HG02840 (cell line): ENCODE data around the gene DAAM2.

ENCODE experiments used
- ATAC-seq: cut with Tn5 transposase; IDR thresholded peaks from one replicate; pipeline ENCODE4 v1.9.1; 2021; ENCODE audit warnings: mild to moderate bottlenecking, moderate library complexity, moderate number of reproducible peaks; ENCODE audit not compliant: unreplicated experiment, low FRiP score

DAAM2 gene

DNA sequence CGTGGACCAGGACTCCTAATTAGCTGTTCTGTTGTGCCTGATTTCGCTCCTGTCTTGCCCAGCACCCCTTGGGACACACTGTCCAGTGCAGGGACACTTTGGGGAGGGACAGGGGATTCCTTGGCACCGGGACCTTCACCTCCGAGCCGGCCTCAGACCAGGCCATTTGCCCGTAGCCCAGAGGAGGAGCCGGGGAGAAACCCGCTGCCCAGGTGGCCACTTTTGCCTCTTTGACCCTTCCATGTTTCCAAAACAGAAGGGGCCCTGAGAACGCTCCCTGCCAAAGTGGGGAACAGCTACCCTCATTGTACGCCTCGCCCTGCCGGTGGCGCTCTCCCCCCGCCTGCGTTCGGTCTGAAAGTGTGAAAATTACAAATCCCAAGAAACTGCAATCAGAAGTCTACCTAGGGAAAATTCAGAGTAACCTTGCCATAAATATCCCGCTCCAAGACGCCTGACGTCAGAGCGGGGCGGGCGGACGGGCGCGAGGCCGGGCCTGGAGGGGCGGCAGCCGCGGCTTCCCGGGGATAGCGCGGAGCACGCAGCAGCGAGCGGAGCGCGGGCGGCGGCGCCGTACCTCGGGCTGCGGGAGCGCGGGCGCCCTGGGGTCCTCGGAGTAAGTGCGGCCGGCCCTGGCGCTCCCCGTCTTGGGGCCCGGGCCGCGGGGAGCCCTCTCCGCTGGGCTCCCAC, at the start of gene DAAM2:
DAAM2 (plus strand) TSS at position 527 of the 690 bp plus-strand sequence. CDS start 63,927 bp downstream, outside the sequence.
- ATAC-seq: no peak

DNA sequence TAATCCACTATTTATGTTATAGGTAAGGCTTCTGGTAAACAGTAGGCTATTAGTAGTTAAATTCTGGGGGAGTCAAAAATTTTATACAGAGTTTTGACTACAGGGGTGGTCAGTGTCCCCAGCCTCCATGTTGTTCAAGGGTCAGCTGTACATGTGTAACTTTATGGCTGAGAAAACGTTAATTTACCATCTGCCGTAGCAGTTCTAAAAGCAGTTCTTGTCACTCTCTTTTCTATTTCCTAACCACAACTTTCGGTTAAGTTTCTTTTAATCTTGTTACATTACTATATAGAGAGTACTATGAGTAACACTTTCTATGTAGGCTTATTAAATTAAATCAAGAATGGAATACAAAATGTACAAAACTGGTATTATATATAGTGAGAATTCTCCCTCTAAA, 45.4 kb upstream of the DAAM2 start:
- no peak for ATAC-seq

GRCh38 chr6:39752835-39753724, 39.1 kb upstream of the DAAM2 start:
- ATAC-seq: no peak

DNA sequence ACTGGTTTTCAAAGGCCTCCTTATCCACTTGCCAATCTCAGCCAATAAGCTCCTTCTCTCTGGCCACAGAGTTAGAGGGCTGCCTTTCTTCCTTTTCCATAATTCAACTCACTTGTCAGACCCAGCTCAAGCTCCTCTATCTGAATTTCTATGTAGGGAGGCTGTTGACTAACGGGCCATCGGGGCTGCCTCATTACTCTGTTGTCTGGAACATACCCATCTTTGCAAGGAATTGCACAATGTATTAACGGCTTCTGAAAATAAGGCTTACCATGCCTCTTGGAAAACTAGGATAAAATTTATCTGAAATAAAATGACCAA, 38.5 kb upstream of the DAAM2 start:
- ATAC-seq: no peak

GRCh38 chr6:39754514-39755115, 37.6 kb upstream of the DAAM2 start:
- ATAC-seq: no peak

DNA sequence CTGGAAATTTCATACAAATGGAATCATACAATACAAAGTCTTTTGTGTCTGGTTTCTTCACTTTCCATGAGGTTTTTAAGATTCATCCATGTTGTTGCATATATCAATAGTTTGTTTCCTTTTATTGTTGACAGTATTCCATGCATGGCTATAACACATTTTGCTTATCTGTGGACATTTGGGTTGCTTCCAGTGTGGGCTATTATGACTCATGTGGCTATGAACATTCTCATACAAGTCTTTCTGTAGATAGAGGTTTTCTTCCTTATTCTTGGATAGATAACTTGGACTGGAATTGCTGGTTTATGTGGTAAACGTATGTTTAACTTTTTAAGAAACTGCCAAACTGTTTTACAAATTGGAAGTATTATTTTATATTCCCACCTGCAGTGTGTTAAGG, 36.9 kb upstream of the DAAM2 start:
- ATAC-seq: no peak

GRCh38 chr6:39756582-39756981, 35.6 kb upstream of the DAAM2 start:
- ATAC-seq: no peak

GRCh38 chr6:39758905-39759605, 33.1 kb upstream of the DAAM2 start:
- ATAC-seq: no peak

DNA sequence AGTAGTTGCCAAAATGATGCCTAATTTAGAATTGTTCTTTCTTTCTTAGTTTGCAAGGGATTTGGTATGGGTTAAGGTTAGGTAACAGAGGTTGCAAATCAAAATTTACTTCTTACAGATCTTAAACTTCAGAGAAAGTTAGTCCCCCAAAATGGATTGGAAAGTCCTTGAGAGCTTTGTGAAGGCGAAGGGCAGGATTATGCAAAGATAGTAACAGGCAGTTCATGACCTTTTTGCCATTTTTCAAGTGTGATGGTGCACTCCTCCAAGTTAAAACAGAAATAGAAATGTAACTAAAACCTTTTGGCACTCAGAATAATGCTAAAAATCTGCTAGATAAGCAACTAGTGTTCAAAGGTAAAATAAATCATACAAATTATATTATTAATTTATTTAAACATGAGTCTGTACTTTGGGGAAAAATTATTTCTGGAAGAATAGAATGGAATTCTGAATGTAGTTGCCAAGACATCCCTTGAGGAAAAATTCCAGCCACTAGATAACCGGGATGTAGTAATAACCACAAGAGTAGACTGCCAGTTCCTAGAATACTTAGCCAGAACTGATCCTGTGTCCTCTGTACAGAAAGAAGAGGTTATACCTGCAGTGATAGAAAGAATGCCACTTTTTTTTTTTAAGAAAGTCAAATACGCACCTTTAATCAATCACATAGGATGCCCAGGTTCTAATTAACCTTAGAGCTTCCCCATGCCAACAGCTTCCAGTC, 31.8 kb upstream of the DAAM2 start:
- no peak for ATAC-seq

GRCh38 chr6:39765508-39766065, 26.6 kb upstream of the DAAM2 start:
- ATAC-seq: no peak

DNA sequence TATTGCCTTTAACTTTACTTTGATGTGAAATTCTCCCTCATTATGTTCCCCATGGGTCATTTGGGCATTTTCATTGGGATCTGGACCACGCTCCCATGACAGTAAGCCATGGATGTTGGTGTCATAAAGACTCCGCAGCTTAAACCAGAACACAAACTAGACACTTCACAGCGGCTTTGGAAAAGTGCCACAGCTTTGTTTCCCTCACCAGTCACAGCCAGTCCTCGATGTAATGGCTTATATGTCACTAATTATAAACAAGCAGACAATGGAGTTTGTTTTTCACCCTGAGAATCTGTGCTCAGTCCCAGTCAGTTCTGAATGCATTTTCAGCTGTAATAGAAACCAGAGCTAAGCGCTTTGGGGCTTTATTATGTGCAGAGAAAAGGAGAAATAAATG, 23.2 kb upstream of the DAAM2 start:
- ATAC-seq: no peak

GRCh38 chr6:39770446-39770845, 21.7 kb upstream of the DAAM2 start:
- no peak for ATAC-seq

DNA sequence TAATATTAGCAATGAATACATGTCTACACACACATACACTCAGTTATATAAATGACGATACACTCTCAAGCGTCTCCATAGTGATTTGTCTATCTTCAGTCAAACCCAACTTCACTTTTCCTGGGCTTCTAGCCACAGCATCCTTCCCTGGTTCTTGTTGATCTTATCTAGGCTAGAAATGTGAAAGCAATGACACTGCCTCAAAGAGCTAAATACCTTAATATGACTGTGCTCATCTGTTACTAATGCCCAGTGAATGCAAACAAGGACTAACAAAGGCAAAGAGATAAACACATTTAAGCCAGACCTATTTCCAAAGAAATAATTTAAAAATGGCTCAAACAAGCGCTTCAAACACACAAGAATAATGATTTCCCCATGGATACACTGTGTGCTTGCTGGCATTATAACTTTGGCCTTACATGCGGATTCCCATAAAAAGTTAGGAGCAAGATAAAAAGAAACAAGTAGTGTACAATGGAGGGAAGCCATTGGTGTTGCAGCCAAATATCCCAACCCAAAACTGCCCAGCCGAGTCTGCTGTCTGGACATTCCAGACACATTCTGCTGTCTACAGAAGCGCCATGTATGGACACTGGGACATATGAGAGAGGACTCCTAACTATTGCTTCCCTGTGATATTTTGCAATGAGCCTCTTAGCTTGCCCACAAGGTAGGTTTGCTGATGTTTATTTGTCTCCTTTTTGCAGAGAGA, 19.5 kb upstream of the DAAM2 start:
- no peak for ATAC-seq

GRCh38 chr6:39773782-39774181, 18.4 kb upstream of the DAAM2 start:
- no peak for ATAC-seq

DNA sequence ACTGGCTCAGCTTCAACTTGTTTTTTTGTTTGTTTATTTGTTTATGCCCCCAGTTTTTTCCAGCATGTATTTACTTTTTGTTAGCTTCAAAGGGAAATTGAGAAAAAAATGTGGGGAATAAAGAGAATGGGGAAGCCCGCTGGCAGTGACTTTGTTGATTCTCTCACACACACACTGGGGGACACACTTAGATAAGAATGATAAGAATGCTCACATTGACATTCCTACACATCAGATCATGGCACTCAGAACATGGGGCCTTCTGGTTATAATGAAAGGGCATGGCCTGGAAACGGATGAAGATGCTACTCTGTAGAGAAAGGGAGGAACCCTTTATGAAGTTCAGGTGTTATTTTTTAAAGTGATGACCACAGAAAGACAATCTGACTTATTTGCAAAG, 15.6 kb upstream of the DAAM2 start:
- no peak for ATAC-seq

GRCh38 chr6:39777218-39777617, 15.0 kb upstream of the DAAM2 start:
- no peak for ATAC-seq

- ATAC-seq: no peak
These were observed 14.5 kb upstream of the DAAM2 start for GRCh38 chr6:39777661-39778060.

GRCh38 chr6:39778581-39779255, 13.5 kb upstream of the DAAM2 start:
- no peak for ATAC-seq

GRCh38 chr6:39785281-39785680, 6.9 kb upstream of the DAAM2 start:
- ATAC-seq: no peak
